K562 (cell line): ENCODE results near the gene NIPAL3. TPM values are rescaled to one million over a fixed set of nuclear protein-coding genes. Genes with fewer than 3 reads are reported as not detected.

Experiments
- CBX8 ChIP-seq: fragments of 200-600 bp; sonication (generic); IDR thresholded peaks from 2 replicates; pipeline ENCODE4 v1.6.1; 2012; ENCODE audit warnings: borderline replicate concordance, mixed run types, low read depth, mild to moderate bottlenecking, moderate library complexity, mixed read lengths, low read length, control low read depth, inconsistent platforms; ENCODE audit not compliant: poor library complexity, severe bottlenecking; ENCODE audit errors: extremely low read depth
- CCNT2 ChIP-seq: IDR thresholded peaks from 2 replicates; pipeline ENCODE4 v1.6.1; 2011; ENCODE audit warnings: borderline replicate concordance, low read depth, mild to moderate bottlenecking, moderate library complexity, mixed read lengths, low read length; ENCODE audit not compliant: insufficient read length; ENCODE audit errors: extremely low read depth
- CEBPB ChIP-seq: fragments of 450-650 bp; IDR thresholded peaks from 2 replicates; pipeline ENCODE4 v1.6.1; 2016; ENCODE audit warnings: missing genetic modification characterization, missing compliant biosample characterization
- CXXC5 ChIP-seq: fragments of 250-450 bp; sonication (Bioruptor Pico); IDR thresholded peaks from 2 replicates; pipeline ENCODE4 v1.8.0; 2022; ENCODE audit warnings: inconsistent platforms, mild to moderate bottlenecking, moderate library complexity
- E2F5 ChIP-seq: sonication (generic); formaldehyde crosslinking; IDR thresholded peaks from 2 replicates; pipeline ENCODE4 v1.8.0; 2022; ENCODE audit warnings: mild to moderate bottlenecking, missing genetic modification reagents
- FOXA3 ChIP-seq, 2 experiments: fragments of 450-650 bp in 1 of 2; sonication (generic) in 1 of 2; formaldehyde crosslinking; IDR thresholded peaks in 1 of 2; conservative IDR thresholded peaks in 1 of 2; 2 replicates each; pipeline versions ENCODE4 v1.4.0 to v1.8.0; 2020 to 2022; ENCODE audit warnings: mild to moderate bottlenecking in 2 of 2, missing genetic modification reagents in 1 of 2
- HNRNPLL ChIP-seq: fragments of 200-400 bp; formaldehyde crosslinking; IDR thresholded peaks from 2 replicates; pipeline ENCODE4 v1.6.1; 2017; ENCODE audit warnings: low read length, low read depth, mild to moderate bottlenecking; ENCODE audit not compliant: poor library complexity, severe bottlenecking
- JUND ChIP-seq, 2 experiments: IDR thresholded peaks; 2 replicates in 1 of 2; 3 replicates in 1 of 2; pipeline ENCODE4 v1.6.1; 2011; ENCODE audit warnings: borderline replicate concordance in 2 of 2, low read depth in 2 of 2, low read length in 2 of 2, improper control_type of control experiment in 1 of 2, missing biosample characterization in 1 of 2, missing genetic modification characterization in 1 of 2, missing genetic modification reagents in 1 of 2
- MTA1 ChIP-seq: fragments of 450-650 bp; IDR thresholded peaks from 2 replicates; pipeline ENCODE4 v1.6.1; 2017; ENCODE audit warnings: borderline replicate concordance
- NFYB ChIP-seq: IDR thresholded peaks from 2 replicates; pipeline ENCODE4 v1.6.1; 2011; ENCODE audit warnings: mild to moderate bottlenecking, moderate library complexity; ENCODE audit not compliant: insufficient read length; ENCODE audit errors: extremely low read depth
- NRF1 ChIP-seq, 2 experiments: fragments of 450-650 bp; IDR thresholded peaks in 1 of 2; conservative IDR thresholded peaks in 1 of 2; 2 replicates each; pipeline ENCODE4 v1.6.1; 2014; ENCODE audit warnings: mild to moderate bottlenecking in 2 of 2
- RREB1 ChIP-seq: fragments of 250-450 bp; sonication (Bioruptor Pico); IDR thresholded peaks from 2 replicates; pipeline ENCODE4 v1.4.0; 2020
- SREBF1 ChIP-seq: fragments of 150-350 bp; IDR thresholded peaks from 2 replicates; pipeline ENCODE4 v1.6.1; 2014; ENCODE audit warnings: antibody characterized with exemption, low read depth, low read length, borderline replicate concordance
- ZBED1 ChIP-seq: IDR thresholded peaks from 2 replicates; pipeline ENCODE4 v1.6.1; 2014
- ZKSCAN3 ChIP-seq: fragments of 250-450 bp; sonication (Bioruptor Pico); IDR thresholded peaks from 2 replicates; pipeline ENCODE4 v1.4.0; 2020
- ZNF124 ChIP-seq: sonication (generic); formaldehyde crosslinking; IDR thresholded peaks from 2 replicates; pipeline ENCODE4 v1.8.1; 2022; ENCODE audit warnings: missing genetic modification reagents
- ZNF780A ChIP-seq: fragments of 250-450 bp; sonication (Bioruptor Pico); IDR thresholded peaks from 2 replicates; pipeline ENCODE4 v1.5.0; 2021; ENCODE audit warnings: mild to moderate bottlenecking
- polyA plus RNA-seq, 8 experiments: library from polyadenylated mRNA; depleted of rRNA in 4 of 8; stranded (reverse) in 5 of 8; unstranded in 3 of 8; fragments of >200 nt; fragmentation: Nextera tagmentation in 2 of 8; fragmentation: Illumina TruSeq in 1 of 8; extraction: Ambion mirVana in 2 of 8; extraction: Trizol in 1 of 8; gene quantifications; 2 replicates each; pipeline versions ENCODE4 v1.2.1 to v1.2.3, GENCODE V29; 2011 to 2014; ENCODE audit warnings: inconsistent platforms in 1 of 8, missing spikeins in 1 of 8
- total RNA-seq, 7 experiments: library from RNA; depleted of rRNA in 6 of 7; stranded (reverse); fragments of >200 nt in 6 of 7; fragmentation: Illumina TruSeq in 2 of 7; extraction: Trizol in 2 of 7; gene quantifications; 2 replicates each; pipeline versions ENCODE4 v1.2.1 to v1.2.3, GENCODE V29; 2011 to 2021; ENCODE audit warnings: low replicate concordance in 1 of 7
- TF ChIP-seq, protein P1 (sequence below): fragments of 450-650 bp; IDR thresholded peaks from 2 replicates; pipeline ENCODE4 v1.6.1; 2014; ENCODE audit warnings: low read depth, mild to moderate bottlenecking, moderate library complexity, borderline replicate concordance

NIPAL3 gene
- total and polyA plus RNA-seq, 9 of the 15 experiments (the other 6 are each of a cell fraction or from before 2014, with no cell fraction given), result 10.5 to 26.3 (median 16.0) TPM

DNA sequence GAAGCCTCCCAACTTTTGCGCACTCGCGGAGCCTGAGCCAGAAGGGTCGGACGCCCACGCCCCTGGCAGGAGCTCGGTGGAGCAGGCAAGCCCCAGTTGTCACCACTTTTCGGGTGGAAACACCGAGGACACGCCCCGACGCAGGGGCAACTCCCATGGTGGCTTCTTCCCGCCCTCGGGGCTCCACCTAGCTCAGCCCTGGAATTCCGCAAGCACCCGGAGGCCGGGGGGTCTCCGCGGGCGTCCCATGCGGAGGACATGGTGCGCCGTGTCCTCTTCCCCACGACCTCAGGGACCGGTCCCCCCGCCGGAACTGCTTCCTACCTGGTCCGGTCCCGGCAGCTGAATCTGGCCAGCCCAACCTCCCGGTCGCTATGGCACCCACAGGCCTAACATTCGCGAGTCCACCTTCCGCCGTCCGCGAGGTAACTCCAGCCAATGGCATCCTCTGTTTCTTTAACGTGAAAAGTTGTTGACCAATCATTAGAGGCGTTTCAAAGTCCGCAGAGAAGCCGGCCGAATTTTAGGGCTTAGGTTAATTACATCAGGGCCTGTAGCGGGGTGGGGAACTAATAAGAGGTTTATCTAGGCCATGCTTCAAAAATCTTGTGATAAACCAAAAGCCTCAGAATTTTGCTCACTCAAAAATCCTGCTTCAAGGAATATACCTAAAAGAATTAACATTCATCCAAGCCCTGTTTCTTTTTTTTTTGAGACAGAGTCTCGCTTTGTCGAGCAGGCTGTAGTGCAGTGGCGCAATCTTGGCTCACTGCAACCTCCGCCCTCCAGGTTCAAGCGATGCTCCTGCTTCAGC, 2.0 kb upstream of the NIPAL3 start, which contains the start of gene STPG1 (continued):
- TF ChIP-seq E2F5 (CRISPR knock-in tag) (no peak), SREBF1 (no peak), FOXA3 (CRISPR knock-in tag; conservative IDR thresholded peaks at IDR 0.05 in 1 of 2, IDR thresholded peaks at IDR 0.05 in 1 of 2) (no peak; a peak in 1 of 4 replicates), NRF1 (conservative IDR thresholded peaks at IDR 0.05 in 1 of 2, IDR thresholded peaks at IDR 0.05 in 1 of 2) (peak; percentile 70 to 73), ZKSCAN3 (CRISPR knock-in tag) (no peak), RREB1 (CRISPR knock-in tag) (no peak), ZNF124 (CRISPR knock-in tag) (no peak), ZNF780A (CRISPR knock-in tag) (no peak), ZBED1 (0 out of 2 replicates have a peak, but pooled peaks have one; percentile 21), JUND (IDR thresholded peaks at IDR 0.05; ENCODE audit: borderline replicate concordance, low read depth, low read length) (no peak), JUND (tag; IDR thresholded peaks at IDR 0.05; ENCODE audit: borderline replicate concordance, low read depth, low read length) (no peak), CBX8 (no peak), CEBPB (tag) (peak; percentile 92), CXXC5 (CRISPR knock-in tag) (peak; percentile 83), CCNT2 (no peak), MTA1 (no peak), HNRNPLL (no peak), NFYB (peak; percentile 86)
- TF ChIP-seq, protein P1, sequence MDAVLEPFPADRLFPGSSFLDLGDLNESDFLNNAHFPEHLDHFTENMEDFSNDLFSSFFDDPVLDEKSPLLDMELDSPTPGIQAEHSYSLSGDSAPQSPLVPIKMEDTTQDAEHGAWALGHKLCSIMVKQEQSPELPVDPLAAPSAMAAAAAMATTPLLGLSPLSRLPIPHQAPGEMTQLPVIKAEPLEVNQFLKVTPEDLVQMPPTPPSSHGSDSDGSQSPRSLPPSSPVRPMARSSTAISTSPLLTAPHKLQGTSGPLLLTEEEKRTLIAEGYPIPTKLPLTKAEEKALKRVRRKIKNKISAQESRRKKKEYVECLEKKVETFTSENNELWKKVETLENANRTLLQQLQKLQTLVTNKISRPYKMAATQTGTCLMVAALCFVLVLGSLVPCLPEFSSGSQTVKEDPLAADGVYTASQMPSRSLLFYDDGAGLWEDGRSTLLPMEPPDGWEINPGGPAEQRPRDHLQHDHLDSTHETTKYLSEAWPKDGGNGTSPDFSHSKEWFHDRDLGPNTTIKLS, result peak; percentile 62
